Psoas muscle (tissue), 8 donors: Measurements from ENCODE around the gene PSMA8. TPM values are rescaled to one million over a fixed set of nuclear protein-coding genes. Genes with fewer than 3 reads are reported as not detected.

Experiments used
- ATAC-seq, 4 donors: fragments of 200-7000 bp; cut with Tn5 transposase; one replicate each; pipeline ENCODE4 v1.9.1; 2020; ENCODE audit warnings: moderate library complexity in 3 of 4, mild to moderate bottlenecking in 2 of 4
- DNase-seq, 2 donors: peaks; one replicate each; pipeline ENCODE4 v3.0.0-alpha.2; 2020
- H3K27ac ChIP-seq: fragments of 200-600 bp; one replicate; pipeline ENCODE4 v1.8.0; 2022
- H3K27me3 ChIP-seq, 3 donors: fragments of 200-600 bp in 1 of 3; one replicate each; pipeline versions ENCODE4 v1.6.1 to v1.8.0; 2013 to 2022; ENCODE audit warnings: low read length in 2 of 3, mild to moderate bottlenecking in 2 of 3, moderate library complexity in 1 of 3; ENCODE audit not compliant: insufficient read depth in 3 of 3
- H3K36me3 ChIP-seq, 2 donors: fragments of 200-600 bp in 1 of 2; one replicate each; pipeline versions ENCODE4 v1.6.1 to v1.8.0; 2013 to 2022; ENCODE audit warnings: low read depth in 1 of 2, mild to moderate bottlenecking in 1 of 2, moderate library complexity in 1 of 2; ENCODE audit not compliant: insufficient read depth in 1 of 2
- H3K4me1 ChIP-seq: fragments of 200-600 bp; one replicate; pipeline ENCODE4 v1.8.0; 2022
- H3K4me3 ChIP-seq: fragments of 200-600 bp; one replicate; pipeline ENCODE4 v1.8.0; 2022; ENCODE audit warnings: mild to moderate bottlenecking
- H3K9me3 ChIP-seq: fragments of 200-600 bp; one replicate; pipeline ENCODE4 v1.8.0; 2022
- WGBS, 3 donors: extraction: QIAGEN DNeasy Blood & Tissue Kit; methylation state at CpG; one replicate each; pipeline versions ENCODE4 v1.1.6 to v1.1.7; 2013; 5-methylcytosine and 5-hydroxymethylcytosine counted together
- intact Hi-C, 2 donors: fragments of 100-400 bp; cut with DNase I; formaldehyde crosslinking; loops; one replicate each; pipeline versions ENCODE4 v1.11.0 to v1.14.2; 2022
- polyA plus RNA-seq, 3 donors: library from polyadenylated mRNA; stranded (reverse); fragments of 200-250 nt; gene quantifications; one replicate each; pipeline ENCODE4 v1.2.3, GENCODE V29; 2013
- total RNA-seq, 4 donors: library from RNA; stranded (reverse); fragmentation: NEBNext Ultra II Directional in 2 of 4; extraction: Animal tissue kit (Norgen Biotek cat#: 25700) in 2 of 4; gene quantifications; one replicate each; pipeline versions ENCODE4 v1.2.1 to v1.2.4, GENCODE V29; 2021 to 2023
- TF ChIP-seq, protein P1 (sequence below): fragments of 200-600 bp; IDR thresholded peaks from one replicate; pipeline ENCODE4 v1.8.0; 2022; ENCODE audit warnings: antibody characterized with exemption
- donor health status: healthy with polysubstance abuse.
- donor health status: DM: no; HTN: no; CAD: no; lungs with moderate emphysema.
- donor health status: Bipolar disorder and iron deficiency.
- donor health status: healthy.
- donor health status: DM: yes; HTN: yes; CAD: no.
- donor health status: DM: no; HTN: no; CAD: no.
- donor health status: DM: no; HTN: no; CAD: no.
- donor health status: DM: yes; HTN: yes; CAD: no.

Gene PSMA8
- total and polyA plus RNA-seq, 7 donors = not detected

DNA sequence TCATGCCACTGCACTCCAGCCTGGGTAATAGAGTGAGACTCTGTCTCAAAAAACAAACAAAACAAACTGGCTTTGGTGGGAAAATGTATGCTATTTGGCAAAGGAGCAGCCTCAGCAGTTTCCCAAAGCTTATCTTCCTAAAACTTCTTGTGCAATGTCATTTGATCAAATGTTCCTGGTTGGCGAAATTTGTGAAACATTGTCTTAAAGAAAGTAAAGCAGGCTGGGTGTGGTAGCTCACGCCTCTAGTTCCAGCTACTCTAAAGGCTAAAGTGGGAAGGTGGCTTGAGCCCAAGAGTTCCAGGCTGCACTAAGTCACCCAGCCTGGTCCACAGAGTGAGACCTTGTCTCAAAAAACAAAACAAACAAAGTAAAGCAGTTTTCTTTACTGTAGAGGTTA is 75.3 kb downstream of the PSMA8 start:
- Histone ChIP-seq H3K27ac (no peak overlapping the region), H3K9me3 (no peaks in the 10 kb centered on the region), H3K4me3 (no peak overlapping the region), H3K36me3 (no peaks in the 10 kb centered on the region), H3K4me1 (no peaks in the 10 kb centered on the region), H3K27me3 (no peaks in the 10 kb centered on the region)
- TF ChIP-seq, protein P1, sequence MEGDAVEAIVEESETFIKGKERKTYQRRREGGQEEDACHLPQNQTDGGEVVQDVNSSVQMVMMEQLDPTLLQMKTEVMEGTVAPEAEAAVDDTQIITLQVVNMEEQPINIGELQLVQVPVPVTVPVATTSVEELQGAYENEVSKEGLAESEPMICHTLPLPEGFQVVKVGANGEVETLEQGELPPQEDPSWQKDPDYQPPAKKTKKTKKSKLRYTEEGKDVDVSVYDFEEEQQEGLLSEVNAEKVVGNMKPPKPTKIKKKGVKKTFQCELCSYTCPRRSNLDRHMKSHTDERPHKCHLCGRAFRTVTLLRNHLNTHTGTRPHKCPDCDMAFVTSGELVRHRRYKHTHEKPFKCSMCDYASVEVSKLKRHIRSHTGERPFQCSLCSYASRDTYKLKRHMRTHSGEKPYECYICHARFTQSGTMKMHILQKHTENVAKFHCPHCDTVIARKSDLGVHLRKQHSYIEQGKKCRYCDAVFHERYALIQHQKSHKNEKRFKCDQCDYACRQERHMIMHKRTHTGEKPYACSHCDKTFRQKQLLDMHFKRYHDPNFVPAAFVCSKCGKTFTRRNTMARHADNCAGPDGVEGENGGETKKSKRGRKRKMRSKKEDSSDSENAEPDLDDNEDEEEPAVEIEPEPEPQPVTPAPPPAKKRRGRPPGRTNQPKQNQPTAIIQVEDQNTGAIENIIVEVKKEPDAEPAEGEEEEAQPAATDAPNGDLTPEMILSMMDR = no peak
- 84 to 92% (median 87%) methylated on average over 2 of the region's 2 CpGs for WGBS, 3 donors
- DNase-seq (no peak), ATAC-seq (no peak)
- intact Hi-C loops = no loop called here

DNA sequence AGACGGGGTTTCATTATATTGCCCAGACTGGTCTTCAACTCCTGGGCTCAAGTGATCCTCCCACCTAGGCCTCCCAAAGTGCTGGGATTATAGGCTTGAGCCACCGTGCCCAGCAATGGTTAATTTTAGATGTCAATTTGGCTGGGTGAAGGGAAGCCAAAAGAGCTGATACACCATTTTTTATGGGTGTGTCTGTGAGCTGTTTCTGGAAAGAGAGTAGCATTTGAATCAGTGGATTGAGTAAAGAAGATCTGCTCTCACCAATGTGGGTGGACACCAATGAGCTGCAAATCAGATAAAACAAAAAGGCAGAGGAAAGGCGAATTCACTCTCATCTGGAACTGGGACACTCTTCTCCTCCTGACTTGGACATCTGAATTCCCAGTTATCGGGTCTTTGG is 76.5 kb downstream of the PSMA8 start:
- no peaks in the 10 kb centered on the region for H3K9me3 ChIP-seq
- no peak overlapping the region for H3K27ac ChIP-seq
- no peaks in the 10 kb centered on the region for H3K36me3 ChIP-seq
- no peaks in the 10 kb centered on the region for H3K4me1 ChIP-seq
- DNase-seq (no peak), ATAC-seq (no peak)
- WGBS, 3 donors = 82 to 89% (median 85%) methylated on average over 4 of the region's 4 CpGs
- TF ChIP-seq, protein P1 = no peak
- no peaks in the 10 kb centered on the region for H3K27me3 ChIP-seq
- intact Hi-C loops = no loop called here
- no peak overlapping the region for H3K4me3 ChIP-seq

DNA sequence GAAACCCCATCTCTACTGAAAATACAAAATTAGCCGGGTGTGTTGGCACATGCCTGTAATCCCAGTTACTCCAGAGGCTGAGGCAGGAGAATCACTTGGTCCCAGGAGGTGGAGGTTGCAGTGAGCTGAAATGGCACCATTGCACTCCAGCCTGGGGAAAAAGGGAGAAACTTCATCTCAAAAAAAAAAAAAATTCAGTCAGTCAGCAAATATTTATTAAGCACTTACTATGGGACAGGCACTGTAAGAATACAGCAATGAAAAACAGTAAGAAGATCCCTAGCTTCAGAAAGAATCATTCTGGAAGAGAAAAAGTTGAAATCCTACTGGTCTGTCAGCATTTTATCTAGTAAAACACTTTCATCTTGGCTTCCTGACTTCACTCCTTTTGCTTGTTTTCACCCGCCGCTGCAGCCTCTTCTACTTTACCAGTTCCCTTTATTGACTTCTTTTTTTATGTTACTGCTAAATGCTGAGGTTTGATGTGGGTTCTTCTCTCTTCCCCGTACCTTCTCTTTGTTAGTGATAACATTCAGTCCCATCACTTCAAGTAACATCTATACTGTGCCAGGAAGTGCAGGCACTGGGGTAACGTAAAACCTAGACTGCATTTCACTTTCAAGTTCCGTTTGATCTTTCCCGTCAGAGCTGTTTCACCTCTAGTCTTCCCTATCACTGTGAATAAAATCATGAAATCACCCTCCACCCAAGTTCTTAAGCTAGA is 81.7 kb downstream of the PSMA8 start:
- H3K27me3 ChIP-seq = no peaks in the 10 kb centered on the region
- H3K4me1 ChIP-seq = no peaks in the 10 kb centered on the region
- intact Hi-C loops = no loop called here
- WGBS, 3 donors = 56 to 72% (median 61%) methylated on average over 7 of the region's 7 CpGs
- H3K4me3 ChIP-seq = no peak overlapping the region
- H3K9me3 ChIP-seq = no peaks in the 10 kb centered on the region
- TF ChIP-seq, protein P1 = no peak
- DNase-seq = no peak
- no peak for ATAC-seq
- no peaks in the 10 kb centered on the region for H3K36me3 ChIP-seq
- no peak overlapping the region for H3K27ac ChIP-seq

DNA sequence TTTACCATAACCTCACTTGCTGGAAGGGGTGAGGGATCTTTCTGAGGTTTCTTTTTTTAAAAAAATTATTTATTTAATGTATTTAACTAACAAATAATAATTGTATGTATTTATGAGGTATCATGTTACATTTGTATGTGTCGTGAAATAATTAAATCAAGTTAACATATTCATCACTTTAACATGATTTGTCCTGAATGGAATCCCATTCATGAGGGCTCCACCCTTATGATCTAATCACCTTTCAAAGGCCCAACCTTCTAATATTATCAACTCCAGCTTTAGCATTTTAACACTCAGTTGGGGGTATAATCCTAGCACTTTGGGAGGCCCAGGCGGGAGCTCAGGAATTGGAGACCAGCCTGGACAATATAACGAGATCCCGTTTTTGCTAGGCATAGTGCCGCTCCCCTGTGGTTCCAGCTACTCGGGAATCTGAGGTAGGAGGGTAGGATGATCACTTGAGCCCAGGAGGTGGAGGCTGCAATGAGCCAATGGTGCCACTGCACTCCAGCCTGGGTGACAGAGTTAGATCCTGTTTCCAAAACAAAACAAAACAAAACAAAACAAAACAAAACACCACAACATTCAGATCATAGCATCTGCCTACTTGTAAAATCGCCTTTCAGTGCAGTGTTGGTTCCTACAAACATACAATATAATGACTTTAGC is 91.5 kb downstream of the PSMA8 start:
- TF ChIP-seq, protein P1 = no peak
- no peaks in the 10 kb centered on the region for H3K9me3 ChIP-seq
- H3K36me3 ChIP-seq = no peaks in the 10 kb centered on the region
- H3K27me3 ChIP-seq = no peaks in the 10 kb centered on the region
- H3K27ac ChIP-seq = no peak overlapping the region
- WGBS, 3 donors = 54 to 64% (median 60%) methylated on average over 7 of the region's 7 CpGs
- H3K4me3 ChIP-seq = peak overlapping the region; percentile 95
- intact Hi-C loops = loop anchor here in 1 of 2 donors (2.0 to 10.0 kb wide), 3 partner anchors 77 to 430 kb away; no protein-coding TSS in a partner anchor
- ATAC-seq (peak in 1 of 4 donors; percentile 25), DNase-seq (no peak)
- H3K4me1 ChIP-seq = peaks cover 14% of the 10 kb centered on the region
